PC-3 (cell line): ENCODE results near the gene RFC2.

ENCODE experiments used
- EZH2 ChIP-seq: fragments of 300-600 bp; sonication (generic); IDR thresholded peaks from one replicate; pipeline ENCODE4 v1.6.1; 2017; ENCODE audit warnings: antibody characterized with exemption, mild to moderate bottlenecking, low read length; ENCODE audit not compliant: unreplicated experiment
- TF ChIP-seq, protein P1 (sequence below): fragments of 300-600 bp; sonication (generic); conservative IDR thresholded peaks from 2 replicates; pipeline ENCODE4 v1.5.1; 2017; ENCODE audit warnings: antibody characterized with exemption, low read depth, mild to moderate bottlenecking, low read length

GRCh38 chr7:74286131-74286530 is 31.9 kb upstream of the RFC2 start:
- TF ChIP-seq, protein P1, sequence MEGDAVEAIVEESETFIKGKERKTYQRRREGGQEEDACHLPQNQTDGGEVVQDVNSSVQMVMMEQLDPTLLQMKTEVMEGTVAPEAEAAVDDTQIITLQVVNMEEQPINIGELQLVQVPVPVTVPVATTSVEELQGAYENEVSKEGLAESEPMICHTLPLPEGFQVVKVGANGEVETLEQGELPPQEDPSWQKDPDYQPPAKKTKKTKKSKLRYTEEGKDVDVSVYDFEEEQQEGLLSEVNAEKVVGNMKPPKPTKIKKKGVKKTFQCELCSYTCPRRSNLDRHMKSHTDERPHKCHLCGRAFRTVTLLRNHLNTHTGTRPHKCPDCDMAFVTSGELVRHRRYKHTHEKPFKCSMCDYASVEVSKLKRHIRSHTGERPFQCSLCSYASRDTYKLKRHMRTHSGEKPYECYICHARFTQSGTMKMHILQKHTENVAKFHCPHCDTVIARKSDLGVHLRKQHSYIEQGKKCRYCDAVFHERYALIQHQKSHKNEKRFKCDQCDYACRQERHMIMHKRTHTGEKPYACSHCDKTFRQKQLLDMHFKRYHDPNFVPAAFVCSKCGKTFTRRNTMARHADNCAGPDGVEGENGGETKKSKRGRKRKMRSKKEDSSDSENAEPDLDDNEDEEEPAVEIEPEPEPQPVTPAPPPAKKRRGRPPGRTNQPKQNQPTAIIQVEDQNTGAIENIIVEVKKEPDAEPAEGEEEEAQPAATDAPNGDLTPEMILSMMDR = no peak
- no peak for TF ChIP-seq EZH2
